GM18505 (cell line): ENCODE data around the gene CELSR3.

Experiments used
- ATAC-seq: cut with Tn5 transposase; IDR thresholded peaks from one replicate; pipeline ENCODE4 v1.9.1; 2021; ENCODE audit not compliant: unreplicated experiment
- POLR2A ChIP-seq: IDR thresholded peaks from 4 replicates; pipeline ENCODE4 v1.6.1; 2011; ENCODE audit warnings: borderline replicate concordance; ENCODE audit not compliant: insufficient read depth, insufficient read length; ENCODE audit errors: extremely low read depth

Gene CELSR3

DNA sequence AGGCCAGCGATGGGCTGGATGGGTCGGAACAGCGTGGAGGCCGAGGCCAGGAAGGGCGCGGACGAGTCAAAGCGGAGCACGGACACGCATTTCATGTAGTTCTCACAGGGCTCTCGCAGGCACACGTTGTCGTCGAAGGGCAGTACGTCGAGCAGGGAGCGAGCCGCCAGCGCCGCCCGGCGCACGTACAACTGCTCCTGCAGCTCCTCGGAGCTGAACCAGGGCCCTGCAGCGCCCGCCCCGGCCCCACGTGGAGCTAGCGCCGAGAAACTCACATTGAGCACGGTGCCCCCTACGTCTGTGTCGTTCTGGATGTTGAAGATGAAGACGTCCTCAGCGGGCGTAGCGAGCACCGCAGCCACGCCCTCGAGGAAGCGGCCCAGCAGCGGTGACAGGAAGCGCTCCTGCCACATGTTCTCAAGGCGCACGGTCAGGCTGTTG, 5.8 kb downstream of the CELSR3 start:
- ATAC-seq: no peak
- TF ChIP-seq POLR2A: no peak

DNA sequence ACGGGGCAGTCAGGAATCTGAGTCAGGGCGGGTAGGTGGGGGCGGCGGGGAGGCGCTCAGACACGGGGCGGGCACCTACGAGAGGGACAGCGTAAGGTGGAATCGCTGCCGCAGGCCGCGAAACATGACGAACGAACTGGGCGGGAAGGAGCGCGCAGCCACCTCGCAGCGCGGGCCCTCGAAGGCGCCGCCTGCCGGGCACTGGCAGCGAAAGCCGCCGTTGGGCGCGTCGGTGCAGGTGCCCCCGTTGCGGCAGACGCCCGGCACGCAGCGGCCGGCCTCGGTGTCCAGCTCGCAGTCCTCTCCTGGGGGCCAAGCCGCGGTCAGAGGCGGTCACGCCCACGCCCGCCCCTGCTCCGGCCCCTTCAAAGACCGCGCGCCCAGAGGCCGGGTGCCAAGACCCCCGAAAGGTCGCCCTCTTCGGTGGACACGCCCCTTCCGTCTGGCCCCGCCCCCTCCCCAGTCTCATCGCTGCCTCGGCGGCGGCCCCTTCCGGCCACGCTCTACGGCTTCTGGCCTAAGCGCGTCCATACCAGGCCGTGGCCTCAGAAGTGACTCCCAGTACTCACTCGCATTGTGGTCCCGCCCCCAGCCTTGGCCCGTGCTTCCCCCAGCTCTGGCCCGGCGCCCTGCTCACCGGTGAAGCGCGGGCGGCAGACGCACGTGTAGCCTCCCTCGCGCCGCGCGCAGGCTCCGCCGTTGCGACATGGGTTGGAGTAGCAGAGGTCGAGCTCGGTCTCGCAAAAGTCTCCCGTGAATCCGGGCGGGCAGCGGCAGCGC, 6.4 kb downstream of the CELSR3 start:
- peak; percentile 50 for ATAC-seq
- no peak for TF ChIP-seq POLR2A

DNA sequence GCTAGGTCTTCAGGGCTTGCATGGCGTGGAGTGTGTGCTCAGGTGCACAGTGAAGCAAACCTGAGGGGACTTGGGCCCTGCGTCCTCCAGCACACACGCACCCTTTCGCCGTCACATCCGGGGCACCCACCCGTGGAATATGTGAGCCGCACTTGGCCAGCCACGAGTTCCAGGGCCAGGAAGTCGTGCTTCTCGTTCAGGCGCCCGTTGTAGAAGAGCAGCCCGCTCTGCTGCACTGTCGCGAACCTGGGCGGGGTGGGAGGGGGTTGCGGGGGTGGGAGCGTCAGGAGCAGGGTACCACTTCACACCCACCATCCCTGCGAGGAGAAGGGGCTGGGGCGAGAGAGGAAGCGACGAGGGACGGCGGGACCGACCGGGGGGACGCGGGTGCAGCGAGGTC, 7.1 kb downstream of the CELSR3 start:
- ATAC-seq: peak; percentile 4
- TF ChIP-seq POLR2A: no peak

DNA sequence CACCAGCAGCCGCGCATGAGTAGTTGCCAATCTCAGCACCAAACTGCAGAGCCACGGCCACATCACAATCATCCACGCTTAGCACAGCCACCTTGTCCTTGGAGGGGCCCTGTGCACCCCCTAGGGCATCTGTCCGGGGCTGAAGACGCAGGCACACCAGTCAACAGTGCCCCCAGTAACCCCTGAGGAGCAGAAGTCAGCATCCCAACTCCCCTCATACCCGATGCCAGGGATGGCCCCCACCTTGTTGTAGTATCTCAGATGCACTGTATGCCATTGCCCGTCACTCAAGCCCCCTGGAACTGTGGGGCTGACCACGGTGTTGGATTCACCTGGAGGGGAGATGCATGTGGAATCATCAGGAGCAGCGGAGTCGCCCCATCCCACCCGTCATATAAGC, 7.6 kb downstream of the CELSR3 start:
- no peak for ATAC-seq

DNA sequence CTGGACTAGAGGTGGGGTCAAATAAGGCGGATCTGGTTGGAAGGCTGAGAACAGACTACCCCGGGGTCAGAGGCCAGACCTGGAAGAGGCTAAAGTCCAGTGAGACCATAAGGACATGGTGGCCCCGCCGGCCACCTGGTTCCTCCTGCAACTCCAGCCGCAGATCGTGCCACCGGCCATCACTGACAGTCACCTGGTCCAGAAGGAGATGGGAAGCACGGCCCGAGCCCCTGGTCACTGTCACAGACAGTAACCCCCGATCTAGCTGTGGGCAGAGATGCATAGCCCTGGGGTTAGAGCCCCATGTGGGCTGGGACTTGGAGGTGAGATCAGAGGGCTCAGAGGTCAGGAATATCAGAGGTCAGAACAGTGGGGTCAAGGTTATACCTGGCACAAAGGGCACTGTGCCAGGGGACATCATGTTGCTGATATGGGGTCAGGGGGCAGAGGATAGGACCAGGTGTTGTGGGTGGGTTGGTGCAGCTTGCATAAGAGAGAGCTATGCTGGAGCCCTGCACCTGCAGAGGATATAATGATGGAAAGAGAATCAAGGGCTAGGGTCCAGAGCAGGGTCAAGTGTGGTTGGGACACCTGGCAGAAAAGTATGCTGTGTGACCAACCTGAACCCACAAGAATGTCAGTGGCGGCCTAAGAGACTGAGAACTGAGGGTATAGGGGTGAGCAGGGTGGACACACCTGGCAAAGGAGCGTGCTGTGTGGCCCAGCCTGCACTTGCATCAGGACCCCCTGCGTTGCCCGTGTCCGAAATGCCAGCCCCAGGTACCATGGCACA, 9.6 kb downstream of the CELSR3 start:
- no peak for ATAC-seq
- no peak for TF ChIP-seq POLR2A

More for the DNA sequence above, 7.6 kb downstream of the CELSR3 start:
- TF ChIP-seq POLR2A: no peak

DNA sequence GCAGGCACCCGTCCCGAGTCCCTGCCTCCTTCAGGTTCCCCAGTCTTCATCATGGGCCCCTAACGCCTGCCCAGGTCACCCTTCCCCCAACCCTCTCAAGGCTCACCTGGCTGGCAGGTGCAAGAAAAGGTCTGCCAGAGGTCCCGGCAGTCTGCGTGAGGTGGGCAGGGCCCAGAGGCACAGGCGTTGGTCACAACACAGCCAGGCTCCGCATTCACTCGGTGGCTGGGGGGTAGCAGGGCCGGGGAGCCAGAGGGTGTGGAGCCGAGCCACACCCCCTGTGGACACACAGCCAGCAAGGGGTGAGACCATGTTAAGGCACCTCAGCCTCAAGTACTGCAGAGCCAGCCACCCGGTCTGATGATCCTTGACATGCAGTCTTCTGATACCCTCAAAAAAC, 10.9 kb downstream of the CELSR3 start:
- no peak for ATAC-seq

DNA sequence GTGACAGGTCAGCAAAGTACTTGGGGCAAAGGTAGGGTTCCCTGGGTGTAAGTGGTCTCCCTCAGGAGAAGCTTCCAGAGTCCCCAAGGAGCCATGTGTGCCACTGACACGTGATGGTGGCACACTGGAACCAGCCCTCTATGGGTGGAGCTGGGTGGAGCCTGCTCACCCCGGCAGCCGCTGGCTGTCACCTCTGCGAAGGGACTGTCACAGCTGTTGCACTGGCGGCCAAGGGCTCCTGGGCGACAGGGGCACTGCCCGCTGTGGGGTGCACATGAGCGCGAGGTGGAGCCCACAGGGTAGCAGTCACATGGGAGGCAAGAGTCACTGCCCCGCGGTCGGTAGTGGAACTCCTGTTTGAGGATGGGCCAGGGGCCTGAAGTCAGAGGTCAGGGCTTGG, 12.0 kb downstream of the CELSR3 start:
- ATAC-seq: no peak
- no peak for TF ChIP-seq POLR2A

More for the DNA sequence above, 10.9 kb downstream of the CELSR3 start:
- TF ChIP-seq POLR2A: no peak

DNA sequence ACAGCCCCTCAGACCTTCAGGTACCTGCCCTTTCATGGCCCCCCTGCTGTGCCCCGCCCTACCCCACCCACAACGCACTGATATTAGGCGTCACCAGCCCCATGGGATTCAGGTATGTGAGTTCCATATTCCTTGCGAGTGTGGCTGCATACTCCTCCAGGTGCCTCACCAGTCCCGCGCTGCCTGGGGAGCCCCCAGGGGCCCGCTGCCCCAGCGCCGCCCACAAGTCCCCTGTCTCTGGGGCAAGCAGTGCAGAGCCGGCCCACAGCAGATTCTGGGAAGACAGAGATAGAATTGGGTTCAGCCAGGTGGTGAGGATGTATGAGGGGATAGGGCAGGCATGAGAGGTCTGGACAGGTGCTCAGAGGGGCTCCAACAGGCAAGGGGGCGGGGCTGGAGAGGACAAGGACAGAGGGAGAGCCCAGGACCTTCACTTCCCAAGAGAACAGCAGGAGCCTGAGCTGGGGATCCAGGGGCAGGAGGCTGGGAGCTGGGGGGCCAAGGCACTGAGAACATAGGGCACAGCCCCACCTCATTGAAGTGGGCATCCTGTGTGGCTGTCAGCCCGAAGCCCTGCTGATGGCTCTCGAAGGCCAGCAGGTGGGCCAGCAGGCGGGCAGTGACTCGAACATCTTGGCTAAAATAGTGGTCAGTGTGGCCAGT, 14.4 kb downstream of the CELSR3 start:
- no peak for ATAC-seq
- TF ChIP-seq POLR2A: no peak

DNA sequence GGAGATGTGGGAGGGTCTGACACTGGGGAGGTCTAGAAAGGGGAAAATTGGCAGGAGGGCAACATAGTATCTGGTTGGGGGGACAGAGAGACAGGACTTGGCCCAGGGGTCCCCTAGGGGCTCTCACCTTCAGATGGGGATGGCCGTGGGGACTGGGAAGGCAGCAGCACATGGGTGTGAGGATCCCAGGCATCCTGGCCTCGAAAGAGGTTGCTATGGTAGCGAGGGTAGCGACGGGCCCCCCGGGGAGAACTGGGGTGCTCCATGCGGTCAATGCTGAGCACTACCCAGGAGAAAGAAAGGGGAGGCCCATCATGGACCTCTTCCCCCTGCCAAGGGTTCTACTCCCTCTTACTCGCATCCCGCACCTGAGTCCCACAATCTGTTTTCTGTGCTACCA, 15.0 kb downstream of the CELSR3 start:
- ATAC-seq: no peak
- TF ChIP-seq POLR2A: no peak

DNA sequence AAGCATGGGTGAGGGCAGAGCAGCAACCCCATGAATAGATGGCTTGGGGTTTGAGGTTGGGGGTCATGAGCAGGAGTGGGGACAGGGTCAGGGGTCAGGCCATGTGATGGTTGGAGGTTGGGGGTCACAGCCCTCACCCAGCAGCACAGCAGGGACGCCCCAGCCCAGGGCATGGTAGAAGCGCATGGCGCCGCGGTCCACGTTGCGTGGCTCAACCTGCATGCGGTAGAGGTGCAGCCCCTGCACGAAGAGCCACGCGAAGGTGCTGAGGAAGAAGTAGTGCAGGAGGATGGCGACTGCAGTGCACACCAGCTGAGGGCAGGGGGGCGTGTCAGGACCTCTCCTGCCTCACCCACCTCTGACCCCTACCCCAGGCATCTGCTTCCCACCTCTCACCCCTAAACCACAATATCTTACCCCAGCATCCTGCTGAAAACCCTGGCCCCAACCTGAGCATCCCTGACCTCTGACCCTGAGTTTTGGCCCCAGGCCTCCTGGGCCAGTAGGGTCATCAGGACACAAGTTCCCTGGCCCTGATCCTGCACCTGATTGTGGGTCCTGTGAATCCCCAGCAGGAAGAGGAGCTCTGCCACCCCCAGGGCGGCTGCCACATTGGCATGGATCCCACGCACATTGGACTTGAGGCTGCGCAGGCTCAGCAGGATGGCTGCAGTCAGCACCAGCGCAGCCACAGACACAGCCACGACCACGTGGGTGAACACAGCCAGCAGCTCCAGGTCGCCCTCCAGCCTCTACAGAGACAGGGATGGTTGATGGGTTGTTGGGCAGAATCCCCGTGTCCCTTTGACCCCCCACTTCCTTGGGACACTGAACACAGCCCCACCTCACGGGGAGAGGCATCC, 17.6 kb downstream of the CELSR3 start:
- ATAC-seq: no peak
- no peak for TF ChIP-seq POLR2A

DNA sequence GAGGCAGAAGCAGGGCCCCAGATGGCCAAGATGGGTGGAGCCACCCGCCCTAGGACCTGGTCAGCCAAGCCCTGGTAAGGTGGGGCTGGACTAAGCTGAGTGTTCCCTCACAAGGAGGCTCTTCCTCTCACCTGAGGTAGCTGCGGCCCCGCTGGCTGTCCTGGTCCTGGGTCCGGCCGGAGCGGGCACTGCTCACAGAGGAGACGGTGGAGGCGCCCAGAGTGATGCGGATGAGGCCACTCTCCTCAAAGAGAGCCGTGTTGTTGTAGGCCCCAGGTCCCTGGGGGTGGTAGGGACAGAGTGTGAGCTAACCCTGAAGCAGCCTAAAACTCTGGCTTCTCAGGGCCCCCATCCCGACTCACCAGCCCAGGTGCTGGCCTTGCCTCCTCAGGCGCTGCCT, 20.1 kb downstream of the CELSR3 start:
- ATAC-seq: no peak
- no peak for TF ChIP-seq POLR2A

DNA sequence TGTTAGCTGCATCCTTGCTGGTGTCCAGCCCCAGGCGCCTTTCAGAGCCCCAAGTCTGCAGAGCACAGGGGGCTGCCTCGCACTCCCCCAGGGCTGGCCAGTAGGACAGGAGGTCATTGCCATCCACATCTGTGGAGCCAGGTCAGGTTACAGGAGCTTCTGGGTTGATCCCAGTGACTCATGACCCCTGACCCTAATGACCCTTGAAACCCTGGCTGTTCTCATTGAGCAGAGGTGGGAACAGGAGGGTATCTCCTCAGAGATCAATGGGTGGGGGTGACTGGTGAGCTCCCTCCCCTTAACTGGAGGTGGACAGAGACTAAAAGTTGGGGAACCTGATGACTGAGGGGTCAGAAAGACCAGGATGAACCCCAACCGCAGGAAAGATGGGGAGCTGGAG, 21.3 kb downstream of the CELSR3 start:
- ATAC-seq: no peak
- no peak for TF ChIP-seq POLR2A
